GM23338 (cell line): Measurements from ENCODE around the gene NDRG2. TPM values are rescaled to one million over a fixed set of nuclear protein-coding genes. Genes with fewer than 3 reads are reported as not detected.

Source experiments
- ATAC-seq: fragments of 200-7000 bp; cut with Tn5 transposase; 3 replicates; pipeline ENCODE4 v1.9.1; 2020
- DNase-seq: peaks from one replicate; pipeline ENCODE4 v3.0.0-alpha.2; 2015; ENCODE audit warnings: low spot score
- H2AFZ ChIP-seq: fragments of 200-600 bp; sonication (generic); 2 replicates; pipeline ENCODE4 v1.8.0; 2016; ENCODE audit warnings: antibody characterized with exemption, mild to moderate bottlenecking, moderate library complexity
- H3F3A ChIP-seq: fragments of 200-600 bp; sonication (generic); replicated peaks from 2 replicates; pipeline ENCODE4 v1.8.0; 2017; ENCODE audit warnings: antibody characterized with exemption, mixed run types, low read depth
- H3K27ac ChIP-seq: fragments of 200-600 bp; sonication (generic); 2 replicates; pipeline ENCODE4 v1.6.1; 2016; ENCODE audit warnings: low read depth
- H3K27me3 ChIP-seq: fragments of 200-600 bp; sonication (generic); 2 replicates; pipeline ENCODE4 v1.8.0; 2016; ENCODE audit warnings: mild to moderate bottlenecking, mixed run types, moderate library complexity; ENCODE audit not compliant: insufficient read depth
- H3K36me3 ChIP-seq: fragments of 200-600 bp; sonication (generic); 2 replicates; pipeline ENCODE4 v1.8.0; 2016; ENCODE audit warnings: mild to moderate bottlenecking; ENCODE audit not compliant: insufficient read depth
- H3K4me1 ChIP-seq: fragments of 200-600 bp; sonication (generic); 2 replicates; pipeline ENCODE4 v1.8.0; 2016; ENCODE audit warnings: mild to moderate bottlenecking, moderate library complexity; ENCODE audit not compliant: insufficient read depth
- H3K4me2 ChIP-seq: fragments of 200-600 bp; sonication (generic); 2 replicates; pipeline ENCODE4 v1.7.1; 2017; ENCODE audit warnings: mixed run types
- H3K4me3 ChIP-seq: fragments of 200-600 bp; sonication (generic); 2 replicates; pipeline ENCODE4 v1.6.1; 2016; ENCODE audit warnings: mixed run types
- H3K79me2 ChIP-seq: fragments of 200-600 bp; sonication (generic); replicated peaks from 2 replicates; pipeline ENCODE4 v1.8.0; 2017; ENCODE audit warnings: mild to moderate bottlenecking; ENCODE audit not compliant: insufficient read depth
- H3K9me2 ChIP-seq: fragments of 200-600 bp; sonication (generic); 2 replicates; pipeline ENCODE4 v1.8.0; 2017; ENCODE audit not compliant: insufficient read depth
- H4K20me1 ChIP-seq: fragments of 200-600 bp; sonication (generic); replicated peaks from 2 replicates; pipeline ENCODE4 v1.8.0; 2017; ENCODE audit warnings: mild to moderate bottlenecking; ENCODE audit not compliant: insufficient read depth
- H3K27ac Mint-ChIP-seq: 2 replicates; pipeline ENCODE4 v1.8.0; 2020; ENCODE audit warnings: inconsistent platforms, mild to moderate bottlenecking, moderate library complexity, mixed read lengths
- H3K27me3 Mint-ChIP-seq: 3 replicates; pipeline ENCODE4 v1.8.0; 2022; ENCODE audit warnings: low read depth, mild to moderate bottlenecking, moderate library complexity, mixed read lengths, inconsistent platforms; ENCODE audit not compliant: insufficient read depth, poor library complexity
- H3K36me3 Mint-ChIP-seq: 3 replicates; pipeline ENCODE4 v1.8.0; 2021; ENCODE audit warnings: low read depth, mild to moderate bottlenecking, inconsistent platforms, moderate library complexity, mixed read lengths
- H3K4me1 Mint-ChIP-seq: 3 replicates; pipeline ENCODE4 v1.8.0; 2020; ENCODE audit warnings: mild to moderate bottlenecking, inconsistent platforms, mixed read lengths
- H3K4me3 Mint-ChIP-seq: 3 replicates; pipeline ENCODE4 v1.8.0; 2021; ENCODE audit warnings: moderate library complexity, mild to moderate bottlenecking, inconsistent platforms, mixed read lengths
- H3K9me3 Mint-ChIP-seq: 3 replicates; pipeline ENCODE4 v1.8.0; 2020; ENCODE audit warnings: moderate library complexity, mild to moderate bottlenecking, inconsistent platforms, mixed read lengths
- CTCF ChIP-seq, 2 experiments: fragments of 200-600 bp in 1 of 2; sonication (generic) in 1 of 2; conservative IDR thresholded peaks; 2 replicates each; pipeline versions ENCODE4 v1.5.1 to v1.6.1; 2016 to 2017; ENCODE audit warnings: antibody characterized with exemption in 2 of 2, low read depth in 2 of 2, mild to moderate bottlenecking in 2 of 2, moderate library complexity in 1 of 2
- EZH2 ChIP-seq: fragments of 200-600 bp; sonication (generic); IDR thresholded peaks from one replicate; pipeline ENCODE4 v1.8.0; 2017; ENCODE audit warnings: antibody characterized with exemption, mild to moderate bottlenecking, low read depth; ENCODE audit not compliant: unreplicated experiment
- JUNB ChIP-seq: IDR thresholded peaks from one replicate; pipeline ENCODE4 v1.6.1; 2016; ENCODE audit warnings: antibody characterized with exemption; ENCODE audit not compliant: unreplicated experiment
- NANOG ChIP-seq: IDR thresholded peaks from 2 replicates; pipeline ENCODE4 v1.6.1; 2016; ENCODE audit warnings: antibody characterized with exemption, borderline replicate concordance
- POLR2AphosphoS5 ChIP-seq: IDR thresholded peaks from 2 replicates; pipeline ENCODE4 v1.6.1; 2016; ENCODE audit warnings: antibody characterized with exemption, low read depth
- STAT1 ChIP-seq: IDR thresholded peaks from one replicate; pipeline ENCODE4 v1.6.1; 2016; ENCODE audit warnings: antibody characterized with exemption; ENCODE audit not compliant: unreplicated experiment
- ZNF331 ChIP-seq: fragments of 250-450 bp; sonication (Bioruptor Pico); IDR thresholded peaks from 2 replicates; pipeline ENCODE4 v1.5.0; 2020; ENCODE audit warnings: low read depth, mild to moderate bottlenecking, moderate library complexity
- ZNF462 ChIP-seq: fragments of 250-450 bp; sonication (Bioruptor Pico); IDR thresholded peaks from 2 replicates; pipeline ENCODE4 v1.5.0; 2020; ENCODE audit warnings: mild to moderate bottlenecking, moderate library complexity
- polyA plus RNA-seq: library from polyadenylated mRNA; unstranded; fragments of >200 nt; fragmentation: Nextera tagmentation; extraction: Ambion mirVana; gene quantifications from 2 replicates; pipeline ENCODE4 v1.2.1, GENCODE V29; 2016
- total RNA-seq: library from RNA; depleted of rRNA; stranded (reverse); fragments of >200 nt; shearing (Covaris generic); gene quantifications from 2 replicates; pipeline ENCODE4 v1.2.3, GENCODE V29; 2014
- TF ChIP-seq, protein P1 (sequence below): IDR thresholded peaks from one replicate; pipeline ENCODE4 v1.6.1; 2018; ENCODE audit warnings: antibody characterized with exemption; ENCODE audit not compliant: unreplicated experiment
- TF ChIP-seq, protein P2 (sequence below): IDR thresholded peaks from 2 replicates; pipeline ENCODE4 v1.6.1; 2016; ENCODE audit warnings: antibody characterized with exemption

The NDRG2 gene
- total and polyA plus RNA-seq, 2 experiments from 2014 or later: 8.8 to 20.6 TPM

DNA sequence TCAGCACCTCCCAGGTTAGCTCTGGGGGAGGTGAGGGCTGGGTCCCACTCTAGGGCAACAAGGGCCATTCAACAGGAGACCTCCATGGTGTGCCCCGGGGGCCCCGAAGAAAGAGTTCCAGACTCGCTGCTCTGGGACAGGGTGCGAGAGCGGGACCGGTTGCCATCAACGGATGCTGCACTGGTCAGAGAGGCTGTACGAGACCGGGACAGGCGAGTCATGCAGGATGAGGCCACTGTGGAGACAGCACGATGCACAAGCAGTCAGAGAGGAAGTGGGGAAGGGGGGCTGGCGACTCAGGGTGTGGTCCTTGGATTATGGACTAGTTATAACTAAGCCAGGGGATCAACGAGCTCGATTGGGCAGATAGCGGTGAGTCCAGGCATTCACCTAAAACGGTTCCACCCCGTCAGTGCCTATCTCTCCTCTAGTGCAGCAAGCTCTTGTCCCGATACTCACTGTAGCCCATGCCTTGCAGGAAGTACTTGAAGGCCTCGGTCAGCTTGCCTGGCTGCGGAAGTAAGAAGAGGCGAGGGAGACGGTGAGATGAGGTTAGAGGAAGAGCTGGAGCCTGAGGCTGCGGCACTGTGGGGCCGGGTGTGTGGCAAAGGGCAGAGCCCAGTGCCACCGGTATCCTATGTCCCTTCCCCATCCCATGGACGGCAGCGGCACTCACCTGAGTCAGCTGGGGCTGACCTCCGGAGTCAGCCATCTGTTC, 7.2 kb downstream of the NDRG2 start (continued):
- no peak for TF ChIP-seq ZNF331 (CRISPR knock-in tag)

- no peaks in the 10 kb centered on the region for H4K20me1 ChIP-seq
- H3K4me3 ChIP-seq: no peak overlapping the region
- DNase-seq (no peak), ATAC-seq (no peak)
- Mint-ChIP-seq H3K4me3 (no peak overlapping the region), H3K27ac (no peak overlapping the region), H3K4me1 (peaks cover 9% of the 10 kb centered on the region), H3K36me3 (peaks cover 10% of the 10 kb centered on the region), H3K27me3 (peaks cover 7% of the 10 kb centered on the region), H3K9me3 (no peaks in the 10 kb centered on the region)
- H2AFZ ChIP-seq: no peak overlapping the region
- H3F3A ChIP-seq: no peaks in the 10 kb centered on the region
- H3K79me2 ChIP-seq: no peaks in the 10 kb centered on the region
- 0 out of 2 replicates have a peak, but pooled peaks cover 7% of the 10 kb centered on the region for H3K4me1 ChIP-seq
- H3K36me3 ChIP-seq: no peaks in the 10 kb centered on the region
- H3K27me3 ChIP-seq: no peaks in the 10 kb centered on the region
- H3K4me2 ChIP-seq: no peak overlapping the region
- no peaks in the 10 kb centered on the region for H3K9me2 ChIP-seq
- no peak overlapping the region for H3K27ac ChIP-seq
- TF ChIP-seq ZNF331 (CRISPR knock-in tag) (no peak), CTCF (conservative IDR thresholded peaks at IDR 0.05; ENCODE audit: low read depth in 2 of 2) (no peak), POLR2AphosphoS5 (no peak), NANOG (no peak), JUNB (no peak), ZNF462 (no peak), STAT1 (no peak), EZH2 (no peak)
- TF ChIP-seq, protein P1, sequence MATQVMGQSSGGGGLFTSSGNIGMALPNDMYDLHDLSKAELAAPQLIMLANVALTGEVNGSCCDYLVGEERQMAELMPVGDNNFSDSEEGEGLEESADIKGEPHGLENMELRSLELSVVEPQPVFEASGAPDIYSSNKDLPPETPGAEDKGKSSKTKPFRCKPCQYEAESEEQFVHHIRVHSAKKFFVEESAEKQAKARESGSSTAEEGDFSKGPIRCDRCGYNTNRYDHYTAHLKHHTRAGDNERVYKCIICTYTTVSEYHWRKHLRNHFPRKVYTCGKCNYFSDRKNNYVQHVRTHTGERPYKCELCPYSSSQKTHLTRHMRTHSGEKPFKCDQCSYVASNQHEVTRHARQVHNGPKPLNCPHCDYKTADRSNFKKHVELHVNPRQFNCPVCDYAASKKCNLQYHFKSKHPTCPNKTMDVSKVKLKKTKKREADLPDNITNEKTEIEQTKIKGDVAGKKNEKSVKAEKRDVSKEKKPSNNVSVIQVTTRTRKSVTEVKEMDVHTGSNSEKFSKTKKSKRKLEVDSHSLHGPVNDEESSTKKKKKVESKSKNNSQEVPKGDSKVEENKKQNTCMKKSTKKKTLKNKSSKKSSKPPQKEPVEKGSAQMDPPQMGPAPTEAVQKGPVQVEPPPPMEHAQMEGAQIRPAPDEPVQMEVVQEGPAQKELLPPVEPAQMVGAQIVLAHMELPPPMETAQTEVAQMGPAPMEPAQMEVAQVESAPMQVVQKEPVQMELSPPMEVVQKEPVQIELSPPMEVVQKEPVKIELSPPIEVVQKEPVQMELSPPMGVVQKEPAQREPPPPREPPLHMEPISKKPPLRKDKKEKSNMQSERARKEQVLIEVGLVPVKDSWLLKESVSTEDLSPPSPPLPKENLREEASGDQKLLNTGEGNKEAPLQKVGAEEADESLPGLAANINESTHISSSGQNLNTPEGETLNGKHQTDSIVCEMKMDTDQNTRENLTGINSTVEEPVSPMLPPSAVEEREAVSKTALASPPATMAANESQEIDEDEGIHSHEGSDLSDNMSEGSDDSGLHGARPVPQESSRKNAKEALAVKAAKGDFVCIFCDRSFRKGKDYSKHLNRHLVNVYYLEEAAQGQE: no peak
- TF ChIP-seq, protein P2, sequence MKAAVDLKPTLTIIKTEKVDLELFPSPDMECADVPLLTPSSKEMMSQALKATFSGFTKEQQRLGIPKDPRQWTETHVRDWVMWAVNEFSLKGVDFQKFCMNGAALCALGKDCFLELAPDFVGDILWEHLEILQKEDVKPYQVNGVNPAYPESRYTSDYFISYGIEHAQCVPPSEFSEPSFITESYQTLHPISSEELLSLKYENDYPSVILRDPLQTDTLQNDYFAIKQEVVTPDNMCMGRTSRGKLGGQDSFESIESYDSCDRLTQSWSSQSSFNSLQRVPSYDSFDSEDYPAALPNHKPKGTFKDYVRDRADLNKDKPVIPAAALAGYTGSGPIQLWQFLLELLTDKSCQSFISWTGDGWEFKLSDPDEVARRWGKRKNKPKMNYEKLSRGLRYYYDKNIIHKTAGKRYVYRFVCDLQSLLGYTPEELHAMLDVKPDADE: no peak
Observed at GRCh38 chr14:21016413-21017190, 8.3 kb downstream of the NDRG2 start.
